ENCODE results near the gene JARID2.

GRCh38 chr6:15304337-15305042 lies 58.6 kb downstream of the JARID2 start:
- TF ChIP-seq, protein P1, sequence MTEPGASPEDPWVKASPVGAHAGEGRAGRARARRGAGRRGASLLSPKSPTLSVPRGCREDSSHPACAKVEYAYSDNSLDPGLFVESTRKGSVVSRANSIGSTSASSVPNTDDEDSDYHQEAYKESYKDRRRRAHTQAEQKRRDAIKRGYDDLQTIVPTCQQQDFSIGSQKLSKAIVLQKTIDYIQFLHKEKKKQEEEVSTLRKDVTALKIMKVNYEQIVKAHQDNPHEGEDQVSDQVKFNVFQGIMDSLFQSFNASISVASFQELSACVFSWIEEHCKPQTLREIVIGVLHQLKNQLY (CRISPR knock-in tag; IDR thresholded peaks at IDR 0.05) = no peak
- TF ChIP-seq TCF7 (CRISPR knock-in tag; IDR thresholded peaks at IDR 0.05; ENCODE audit: low read depth) = no peak

Measured in WTC11 (cell line).